Choroid plexus epithelial cell (primary cell): ENCODE results near the gene PLB1.

Experiments used
- DNase-seq: peaks from one replicate; pipeline ENCODE4 v3.0.0-alpha.2; 2010; ENCODE audit warnings: low read depth
- H3K4me3 ChIP-seq: 2 replicates; pipeline ENCODE4 v1.5.1; 2011; ENCODE audit warnings: low read depth, mild to moderate bottlenecking, control low read depth, low read length, moderate library complexity
- TF ChIP-seq, protein P1 (sequence below): conservative IDR thresholded peaks from 2 replicates; pipeline ENCODE4 v1.5.1; 2011; ENCODE audit warnings: low read depth, mild to moderate bottlenecking, control low read depth, inconsistent platforms, low read length, moderate library complexity

PLB1 gene

DNA sequence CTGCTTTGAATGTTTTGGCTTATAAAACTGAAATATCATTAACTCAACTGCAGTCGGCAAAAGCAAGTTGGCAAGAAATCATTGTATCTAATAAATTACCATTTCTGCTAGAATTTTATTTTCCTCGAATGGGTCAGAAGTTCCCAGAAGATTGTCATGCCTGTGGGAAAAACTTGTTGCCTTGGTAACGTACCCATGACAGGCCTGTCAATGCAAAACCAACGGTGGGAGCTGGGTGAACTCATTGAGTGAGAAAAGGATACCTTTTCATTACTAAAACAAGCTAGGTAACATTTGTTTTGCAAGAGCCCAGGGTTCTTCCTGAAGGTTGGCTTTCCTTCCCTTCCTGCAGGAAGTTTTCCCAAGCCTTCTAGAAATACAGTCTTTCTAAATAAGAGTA lies 9.5 kb downstream of the PLB1 start:
- TF ChIP-seq, protein P1, sequence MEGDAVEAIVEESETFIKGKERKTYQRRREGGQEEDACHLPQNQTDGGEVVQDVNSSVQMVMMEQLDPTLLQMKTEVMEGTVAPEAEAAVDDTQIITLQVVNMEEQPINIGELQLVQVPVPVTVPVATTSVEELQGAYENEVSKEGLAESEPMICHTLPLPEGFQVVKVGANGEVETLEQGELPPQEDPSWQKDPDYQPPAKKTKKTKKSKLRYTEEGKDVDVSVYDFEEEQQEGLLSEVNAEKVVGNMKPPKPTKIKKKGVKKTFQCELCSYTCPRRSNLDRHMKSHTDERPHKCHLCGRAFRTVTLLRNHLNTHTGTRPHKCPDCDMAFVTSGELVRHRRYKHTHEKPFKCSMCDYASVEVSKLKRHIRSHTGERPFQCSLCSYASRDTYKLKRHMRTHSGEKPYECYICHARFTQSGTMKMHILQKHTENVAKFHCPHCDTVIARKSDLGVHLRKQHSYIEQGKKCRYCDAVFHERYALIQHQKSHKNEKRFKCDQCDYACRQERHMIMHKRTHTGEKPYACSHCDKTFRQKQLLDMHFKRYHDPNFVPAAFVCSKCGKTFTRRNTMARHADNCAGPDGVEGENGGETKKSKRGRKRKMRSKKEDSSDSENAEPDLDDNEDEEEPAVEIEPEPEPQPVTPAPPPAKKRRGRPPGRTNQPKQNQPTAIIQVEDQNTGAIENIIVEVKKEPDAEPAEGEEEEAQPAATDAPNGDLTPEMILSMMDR, result no peak
- H3K4me3 ChIP-seq, result no peak overlapping the region
- no peak for DNase-seq

DNA sequence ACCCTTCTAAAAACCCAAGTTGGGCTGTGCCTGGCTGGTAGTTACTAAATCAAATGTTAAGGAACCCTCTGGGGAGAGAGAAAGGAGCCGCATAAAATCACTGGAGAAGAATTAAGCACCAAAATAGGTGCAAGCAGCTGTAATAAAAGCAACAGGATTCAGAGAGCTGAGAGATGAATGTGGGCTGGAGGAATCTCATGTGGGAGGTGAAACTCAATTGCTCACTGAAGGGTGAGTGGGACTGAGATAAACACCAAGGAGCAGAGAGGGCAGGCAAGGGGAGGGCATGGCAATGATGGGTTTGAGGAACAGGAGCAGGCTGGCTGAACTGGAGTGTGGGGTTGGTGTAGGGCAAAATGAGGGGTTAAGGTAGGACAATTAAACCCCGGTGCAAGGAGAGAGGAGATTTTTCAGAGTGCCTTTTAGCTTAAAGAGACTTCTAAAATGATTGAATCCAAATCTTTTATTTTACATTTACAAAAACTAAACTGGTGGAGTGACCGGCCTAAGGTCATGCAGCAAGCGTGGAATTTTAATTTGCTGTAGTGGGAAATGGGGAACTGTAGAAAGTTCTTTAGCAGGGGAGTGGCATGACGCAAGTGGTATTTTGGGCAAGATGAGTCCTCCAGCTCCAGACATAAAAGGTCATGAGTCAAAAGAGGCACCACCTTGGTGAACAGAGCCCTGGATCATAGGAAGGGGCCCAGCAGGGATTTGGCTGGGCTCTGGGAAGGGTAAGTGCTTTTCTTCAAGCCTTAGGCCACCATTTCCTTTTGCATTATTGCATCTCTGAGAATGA lies 10.5 kb downstream of the PLB1 start:
- no peak overlapping the region for H3K4me3 ChIP-seq
- no peak for DNase-seq
- TF ChIP-seq, protein P1, result no peak

DNA sequence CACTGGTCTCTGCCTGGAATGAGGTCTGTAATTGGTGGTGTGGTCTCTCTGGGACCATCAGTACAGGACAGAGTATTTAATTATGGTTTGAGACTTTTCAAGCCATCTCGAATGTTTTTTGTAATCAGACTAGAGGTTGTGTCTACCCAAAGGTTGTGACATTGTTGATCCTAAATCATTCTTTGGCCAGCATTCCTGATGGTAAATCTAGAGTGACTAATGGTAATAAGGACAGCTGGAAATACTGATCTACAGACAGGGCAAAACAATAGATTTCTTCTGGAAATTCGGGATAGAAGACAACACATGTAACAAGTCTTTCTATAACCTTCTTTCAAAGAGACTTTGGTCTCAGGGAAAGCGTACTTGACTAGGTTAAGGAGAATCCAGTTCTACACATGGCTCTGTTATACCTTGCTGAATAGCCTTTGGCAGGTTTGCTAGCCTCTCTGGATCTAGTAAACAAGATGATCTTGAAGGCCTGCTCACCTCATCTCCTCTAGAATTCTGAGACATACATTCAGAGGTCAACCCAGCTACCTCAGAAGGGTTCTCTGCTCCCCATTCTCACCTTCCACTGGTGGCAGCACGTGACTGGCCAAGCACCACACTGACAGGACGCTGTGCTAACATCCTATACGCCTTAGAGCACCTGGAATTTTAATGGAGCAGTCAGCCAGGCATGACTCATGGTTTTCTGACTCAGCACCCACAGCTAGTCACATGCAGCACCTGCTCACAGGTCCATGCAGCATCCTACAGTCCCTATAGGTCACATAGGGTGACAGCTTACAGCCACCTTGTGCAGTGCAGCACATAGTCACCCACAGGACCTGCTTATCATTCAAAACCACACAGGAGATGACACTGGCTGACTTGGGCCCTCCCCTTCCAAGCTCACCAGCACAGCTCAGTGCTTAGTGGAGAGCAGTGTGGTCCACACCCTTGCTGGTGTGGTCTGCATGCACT lies 12.2 kb downstream of the PLB1 start:
- DNase-seq, result peak; percentile 10
- H3K4me3 ChIP-seq, result no peak overlapping the region
- TF ChIP-seq, protein P1, result no peak

DNA sequence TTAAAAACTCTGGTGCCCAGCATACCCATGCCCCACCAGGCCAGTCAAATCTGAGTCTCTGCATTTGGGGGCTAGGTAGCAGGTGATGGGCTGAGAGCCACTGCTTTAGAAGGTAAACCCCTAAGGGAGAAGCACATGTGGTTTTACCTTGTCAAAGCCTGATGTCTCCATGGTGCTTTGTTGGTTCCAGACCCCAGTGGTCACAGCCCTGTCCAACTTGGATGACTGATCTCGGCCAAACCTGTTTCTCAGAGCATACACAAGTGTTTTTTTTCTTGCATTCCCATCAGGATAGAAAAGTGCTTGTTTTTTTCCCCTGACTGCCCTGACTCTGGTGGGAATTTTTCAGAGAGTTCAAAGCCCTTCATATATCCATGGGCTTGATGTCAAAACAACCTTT lies 13.5 kb downstream of the PLB1 start:
- TF ChIP-seq, protein P1, result no peak
- H3K4me3 ChIP-seq, result no peak overlapping the region
- no peak for DNase-seq

DNA sequence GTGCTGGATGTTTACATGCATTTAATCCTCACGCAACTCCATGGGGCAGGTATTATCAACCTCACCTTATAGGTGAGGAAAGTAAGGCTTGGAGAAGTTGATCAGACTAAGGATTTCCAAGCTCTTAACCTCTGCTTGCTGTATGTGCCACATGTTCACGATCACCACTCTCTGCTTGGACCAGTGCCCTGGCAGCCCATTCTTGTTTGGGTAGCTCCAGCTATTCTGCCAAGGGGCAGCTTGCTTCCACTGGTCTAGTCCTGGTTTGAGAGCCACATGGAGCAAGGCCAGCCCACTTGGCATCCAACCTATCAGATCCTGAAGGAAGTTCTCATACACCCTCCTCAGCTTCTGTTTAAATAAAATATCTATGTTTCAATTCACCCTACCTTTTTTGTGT lies 14.3 kb downstream of the PLB1 start:
- no peak overlapping the region for H3K4me3 ChIP-seq
- TF ChIP-seq, protein P1, result no peak
- DNase-seq, result no peak

DNA sequence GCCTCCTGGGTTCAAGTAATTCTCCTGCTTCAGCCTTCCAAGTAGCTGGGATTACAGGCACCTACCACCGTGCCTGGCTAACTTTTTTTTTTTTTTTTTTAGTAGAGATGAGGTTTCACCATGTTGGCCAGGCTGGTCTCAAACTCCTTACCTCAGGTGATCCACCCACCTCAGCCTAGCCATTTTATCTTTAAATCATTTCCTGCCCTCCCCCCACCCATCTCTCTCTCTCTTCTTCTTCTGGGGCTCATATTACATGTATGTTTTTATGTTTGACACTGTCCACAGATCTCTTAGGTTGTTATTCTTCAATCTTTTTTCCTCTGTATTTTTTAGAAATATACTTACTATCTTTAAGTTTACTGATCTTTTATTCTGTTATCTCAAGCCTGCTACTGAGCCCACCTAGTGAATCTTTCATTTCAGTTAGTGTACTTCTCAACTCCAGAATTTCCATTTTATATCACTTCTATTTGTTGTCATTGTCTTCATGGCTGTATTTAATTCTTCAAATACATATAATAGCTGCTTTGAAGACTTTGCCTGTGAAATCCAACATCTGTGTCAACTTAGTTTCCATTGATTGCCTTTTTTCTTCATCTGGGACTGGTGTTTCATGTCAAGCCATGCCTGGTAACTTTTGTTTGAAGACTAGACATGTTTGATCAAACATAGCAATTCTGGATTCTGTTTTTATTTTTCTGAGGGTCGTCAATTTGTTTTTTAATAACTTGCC lies 16.2 kb downstream of the PLB1 start:
- DNase-seq, result no peak
- TF ChIP-seq, protein P1, result no peak
- no peak overlapping the region for H3K4me3 ChIP-seq
